CD4-positive, alpha-beta T cell treated with Interleukin-15 for 4 hours (primary cell): Measurements from ENCODE around the gene HIPK2.
"Not testable (repeated sequence)": the region's sequence is repeated elsewhere in the genome, so short reads cannot be mapped to it uniquely, and the experiment has no call there.

Source experiments
- DNase-seq: peaks from one replicate; pipeline ENCODE4 v3.0.0-alpha.2; 2020; ENCODE audit warnings: low spot score

HIPK2 gene

DNA sequence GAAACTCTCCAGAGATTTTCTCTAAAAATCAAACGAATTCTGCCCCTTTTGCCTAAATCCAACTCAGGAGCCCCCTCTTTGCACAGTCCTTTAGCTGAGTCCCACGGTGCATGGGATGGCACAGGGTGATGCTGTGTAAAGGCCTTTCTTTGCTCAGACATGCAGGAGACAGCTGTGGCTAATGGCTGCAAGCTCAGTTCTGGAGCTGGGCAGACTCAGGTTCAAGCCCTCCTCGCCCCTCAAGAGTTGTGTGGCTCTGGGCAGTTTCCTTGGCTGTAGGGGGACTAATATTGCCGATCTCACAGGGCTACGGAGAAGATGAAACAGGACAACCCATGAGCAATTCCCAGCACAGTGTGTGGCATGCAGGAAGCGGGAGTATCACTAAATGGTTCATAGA, 211.7 kb downstream of the HIPK2 start:
- no peak for DNase-seq

DNA sequence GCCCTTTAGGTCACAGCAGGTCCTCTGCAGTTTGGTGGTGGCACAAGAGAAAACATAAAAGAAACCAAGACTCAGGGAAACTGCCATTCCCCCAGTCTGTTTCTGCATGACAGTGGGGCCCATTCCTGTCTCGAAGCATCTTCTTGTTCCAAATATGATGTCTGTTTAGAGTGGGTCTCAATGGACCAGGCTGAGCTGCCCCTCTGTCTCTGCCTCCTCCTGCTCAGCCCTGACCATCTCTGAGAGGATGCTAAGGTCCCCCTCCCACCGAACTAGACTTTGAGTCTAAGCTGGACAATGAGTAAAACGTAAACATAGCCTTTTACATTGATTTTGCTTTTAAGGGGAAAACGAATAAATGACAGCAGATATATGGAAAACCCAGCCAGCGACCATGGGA, 213.9 kb downstream of the HIPK2 start:
- DNase-seq, result no peak

DNA sequence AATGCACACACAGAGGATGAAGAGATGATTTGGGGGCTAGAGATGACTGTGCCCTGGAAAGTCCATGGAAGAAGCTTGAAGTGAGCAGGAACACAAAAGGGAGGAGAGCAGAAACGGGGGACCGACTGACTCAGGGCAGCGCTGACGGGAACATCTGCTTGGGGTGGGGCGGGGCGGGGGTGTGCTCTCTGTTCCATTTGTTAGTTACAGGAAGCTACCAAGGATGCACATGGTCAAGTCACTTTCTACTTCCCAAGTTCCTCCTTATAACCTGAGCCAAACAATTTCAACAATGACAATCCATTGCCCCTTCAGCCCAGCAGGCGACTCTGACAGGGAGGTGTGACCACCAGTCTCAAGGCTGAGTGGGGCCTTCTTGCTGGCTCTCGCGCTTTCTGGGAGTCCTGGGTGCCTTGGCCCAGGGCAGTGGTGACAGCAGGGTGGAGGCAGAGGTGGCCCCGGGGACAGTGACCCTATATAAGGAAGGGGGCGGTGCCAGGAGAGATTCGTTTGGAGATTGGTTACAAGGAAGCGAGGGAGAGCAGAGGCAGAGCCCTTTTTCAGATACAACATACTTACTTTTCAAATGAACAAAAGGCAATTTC, 214.7 kb downstream of the HIPK2 start:
- DNase-seq, result no peak

DNA sequence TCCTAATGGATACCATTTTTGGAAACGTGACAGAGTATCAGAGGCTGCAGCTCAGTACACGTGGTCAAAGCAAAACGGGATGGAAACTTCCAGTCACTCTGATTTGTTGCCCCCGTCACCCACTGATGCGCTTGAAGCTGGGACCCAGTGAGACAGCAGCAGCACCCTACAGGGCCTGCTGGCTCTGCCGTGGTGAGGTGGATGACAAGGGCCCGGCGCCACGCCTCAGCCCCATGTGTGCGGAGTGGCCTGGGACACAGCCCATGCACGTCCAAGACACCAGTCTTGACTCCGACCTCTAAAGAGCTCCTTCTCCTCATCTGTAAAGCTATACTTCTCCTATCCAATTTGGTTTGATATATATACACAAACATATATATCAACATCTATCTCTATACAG, 215.3 kb downstream of the HIPK2 start:
- DNase-seq, result no peak

DNA sequence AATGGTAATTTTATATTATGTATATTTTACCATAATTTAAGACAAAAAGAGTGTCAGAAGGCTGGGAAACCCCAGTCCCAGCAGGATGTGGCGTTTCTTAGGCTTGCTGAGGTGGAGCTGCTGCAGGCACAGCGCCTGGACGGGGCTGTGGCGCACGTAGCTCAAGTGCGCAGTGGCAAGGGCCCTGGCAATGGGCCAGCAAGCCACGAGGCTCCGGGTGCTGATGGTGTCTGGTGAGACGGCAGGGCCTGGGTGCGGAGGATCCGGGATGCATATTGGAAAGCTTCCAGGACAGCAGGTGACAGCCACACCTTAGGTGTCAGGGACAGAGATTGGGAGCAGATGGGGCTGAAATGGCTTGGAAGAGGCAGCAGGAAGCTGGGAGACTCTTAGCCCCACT, 217.1 kb downstream of the HIPK2 start:
- no peak for DNase-seq

DNA sequence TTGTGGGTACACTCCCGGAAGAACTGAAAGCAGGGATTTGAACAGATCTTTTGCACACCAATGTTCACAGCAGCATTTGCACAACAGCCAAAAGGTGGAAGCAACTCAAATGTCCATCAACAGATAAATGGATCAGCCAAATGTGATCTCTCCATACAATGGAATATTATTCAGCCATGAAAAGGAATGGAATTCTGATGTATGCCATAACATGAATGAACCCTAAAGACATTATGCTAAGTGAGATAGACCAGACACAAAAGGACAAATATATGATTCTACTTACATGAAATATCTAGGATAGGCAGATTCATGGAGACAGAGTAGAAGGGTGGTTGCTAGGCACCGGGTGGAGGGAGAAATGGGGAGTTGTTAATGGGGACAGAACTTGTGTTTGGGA, 217.6 kb downstream of the HIPK2 start:
- no peak for DNase-seq

DNA sequence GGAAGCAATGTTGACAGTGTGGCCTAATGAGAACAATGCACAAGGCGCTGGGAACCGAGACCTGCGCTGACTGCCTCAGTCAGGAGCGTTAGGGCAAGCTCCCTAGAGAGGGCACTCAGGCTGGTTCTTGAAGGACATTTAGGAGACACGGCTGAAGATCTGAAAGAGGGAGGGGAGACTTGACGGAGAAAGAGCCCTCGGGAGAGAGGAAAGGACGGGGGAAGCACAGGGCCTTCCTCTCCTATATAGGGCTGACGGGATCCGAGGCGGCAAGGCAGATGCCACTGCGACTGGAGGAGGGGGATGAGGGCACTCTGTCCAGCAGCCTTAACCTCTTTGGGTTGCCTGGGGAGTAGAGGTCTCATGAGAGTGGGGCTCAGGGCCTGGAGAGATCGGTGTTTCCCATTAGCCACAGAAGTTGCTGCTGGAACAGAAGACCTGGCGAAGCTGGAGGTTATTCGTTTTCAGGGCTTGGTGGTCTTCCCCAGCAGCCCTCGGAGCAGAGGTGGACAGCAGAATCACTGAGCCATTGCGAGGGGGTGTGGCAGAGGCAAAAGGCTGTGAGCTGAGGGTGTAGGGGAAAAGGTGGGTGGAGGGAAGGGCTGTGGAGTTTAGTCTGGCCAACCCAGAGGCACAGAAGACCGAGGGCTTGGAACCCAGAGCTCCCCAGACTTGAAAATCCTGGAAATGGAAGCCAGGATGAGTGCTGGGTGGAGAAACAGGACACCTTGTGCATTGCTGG, 218.3 kb downstream of the HIPK2 start:
- DNase-seq, result no peak

DNA sequence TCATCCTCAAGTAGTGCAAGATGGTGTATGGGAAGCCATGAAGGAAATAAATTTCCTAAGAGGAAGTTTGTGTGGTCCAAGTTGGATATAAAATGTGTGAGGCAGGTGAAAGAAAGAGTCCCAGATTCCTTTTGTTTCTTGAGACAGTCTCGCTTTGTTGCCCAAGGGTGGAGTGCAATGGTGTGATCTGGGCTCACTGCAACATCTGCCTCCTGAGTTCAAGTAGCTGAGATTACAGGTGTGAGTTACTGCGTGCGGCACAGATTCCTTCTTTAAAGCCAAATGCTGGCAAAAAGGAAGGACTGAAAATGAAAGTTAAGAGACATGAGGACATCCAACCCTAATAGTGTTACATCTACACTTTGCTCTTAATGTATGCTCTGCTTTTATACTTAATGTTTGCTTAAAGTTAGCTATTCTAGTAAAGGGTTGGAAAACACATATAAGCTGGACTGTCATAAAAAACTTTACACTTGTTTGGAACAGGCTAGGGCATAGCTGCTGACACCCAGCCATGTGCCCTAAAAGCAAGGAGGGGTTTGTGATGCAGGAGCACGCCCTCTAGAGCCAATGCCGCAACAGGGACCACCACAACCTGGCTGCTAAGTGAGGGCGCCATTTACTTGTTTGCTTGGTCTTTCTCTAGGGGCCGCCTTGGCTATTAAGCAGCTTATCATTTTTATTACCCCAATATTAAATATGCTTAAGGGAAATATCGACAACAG, 219.8 kb downstream of the HIPK2 start:
- DNase-seq, result no peak

DNA sequence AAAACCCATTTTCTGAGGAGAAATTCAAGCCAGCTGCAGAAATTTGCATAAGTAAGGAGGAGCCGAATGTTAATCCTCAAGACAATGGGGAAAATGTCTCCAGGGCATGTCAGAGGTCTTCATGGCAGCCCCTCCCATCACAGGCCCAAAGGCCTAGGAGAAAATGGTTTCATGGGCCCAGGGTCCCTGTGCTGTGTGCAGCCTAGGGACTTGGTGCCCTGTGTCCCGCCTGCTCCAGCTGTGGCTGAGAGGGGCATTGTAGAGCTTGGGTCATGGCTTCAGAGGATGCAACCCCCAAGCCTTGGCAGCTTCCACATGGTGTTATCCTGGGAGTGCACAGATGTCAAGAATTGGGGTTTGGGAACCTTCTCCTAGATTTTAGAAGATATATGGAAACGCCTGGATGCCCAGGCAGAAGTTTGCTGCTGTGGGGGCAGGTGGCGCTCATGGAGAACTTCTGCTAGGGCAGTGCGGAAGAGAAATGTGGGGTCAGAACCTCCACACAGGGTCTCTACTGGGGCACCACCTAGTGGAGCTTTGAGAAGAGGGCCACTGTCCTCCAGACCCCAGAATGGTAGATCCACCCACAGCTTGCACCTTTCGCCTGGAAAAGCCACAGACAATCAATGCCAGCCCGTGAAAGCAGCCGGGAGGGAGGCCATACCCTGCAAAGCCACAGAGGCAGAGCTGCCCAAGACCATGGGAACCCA, 223.7 kb downstream of the HIPK2 start:
- DNase-seq, result not testable (repeated sequence)

DNA sequence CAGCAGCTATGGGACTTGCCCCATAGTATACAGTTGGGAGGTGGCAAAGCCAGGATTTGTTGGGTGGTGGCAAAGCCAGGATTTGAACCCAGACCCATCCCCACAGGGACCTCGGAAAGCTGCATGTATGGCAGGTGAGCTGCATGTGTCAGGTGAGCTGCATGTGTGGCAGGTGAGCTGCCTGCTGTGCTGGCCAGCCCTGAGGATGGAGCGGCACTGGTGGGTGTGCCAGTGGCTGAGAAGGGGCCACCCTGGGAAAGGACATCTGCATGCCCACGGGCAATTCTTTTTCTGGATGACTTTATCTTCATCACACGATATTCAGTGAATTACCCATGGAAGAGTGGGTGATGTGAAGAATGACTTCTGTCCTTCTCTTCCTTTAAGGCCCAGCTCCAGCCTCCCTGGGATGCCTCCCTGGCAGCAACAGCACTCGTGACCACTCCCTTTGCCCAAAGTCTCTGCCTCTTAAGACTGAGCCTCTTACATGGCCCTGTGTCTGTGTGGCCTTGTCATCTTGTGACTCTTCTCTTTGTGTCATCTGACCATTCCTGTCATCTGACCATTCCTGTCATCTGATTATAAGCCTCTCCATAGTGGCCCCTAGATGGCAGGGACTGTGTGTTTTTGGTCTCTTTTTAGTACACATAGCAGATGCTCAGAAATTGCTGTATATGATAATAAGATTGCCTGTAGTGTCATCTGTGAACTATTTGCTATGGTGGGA, 229.3 kb downstream of the HIPK2 start:
- no peak for DNase-seq

DNA sequence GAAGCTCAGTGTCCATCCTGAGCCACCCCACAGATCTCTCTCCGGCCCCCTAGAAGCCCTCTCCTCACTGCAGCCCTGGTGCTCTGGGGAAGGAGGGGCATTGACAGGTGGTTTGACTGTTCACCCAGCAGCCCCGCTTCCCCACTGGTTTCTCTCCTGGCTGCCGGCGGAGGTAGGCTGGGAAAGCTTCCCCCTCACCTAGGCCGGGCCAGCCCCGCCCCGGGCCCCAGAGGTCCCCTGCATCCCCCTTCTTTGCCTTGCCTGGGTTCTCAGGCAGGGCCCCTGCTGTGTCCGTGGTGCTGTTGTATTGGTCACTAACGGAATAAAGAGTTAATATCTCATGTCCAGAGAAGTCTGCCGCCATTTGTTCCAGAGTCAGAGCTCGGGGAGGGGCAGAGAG, 233.2 kb downstream of the HIPK2 start:
- no peak for DNase-seq

DNA sequence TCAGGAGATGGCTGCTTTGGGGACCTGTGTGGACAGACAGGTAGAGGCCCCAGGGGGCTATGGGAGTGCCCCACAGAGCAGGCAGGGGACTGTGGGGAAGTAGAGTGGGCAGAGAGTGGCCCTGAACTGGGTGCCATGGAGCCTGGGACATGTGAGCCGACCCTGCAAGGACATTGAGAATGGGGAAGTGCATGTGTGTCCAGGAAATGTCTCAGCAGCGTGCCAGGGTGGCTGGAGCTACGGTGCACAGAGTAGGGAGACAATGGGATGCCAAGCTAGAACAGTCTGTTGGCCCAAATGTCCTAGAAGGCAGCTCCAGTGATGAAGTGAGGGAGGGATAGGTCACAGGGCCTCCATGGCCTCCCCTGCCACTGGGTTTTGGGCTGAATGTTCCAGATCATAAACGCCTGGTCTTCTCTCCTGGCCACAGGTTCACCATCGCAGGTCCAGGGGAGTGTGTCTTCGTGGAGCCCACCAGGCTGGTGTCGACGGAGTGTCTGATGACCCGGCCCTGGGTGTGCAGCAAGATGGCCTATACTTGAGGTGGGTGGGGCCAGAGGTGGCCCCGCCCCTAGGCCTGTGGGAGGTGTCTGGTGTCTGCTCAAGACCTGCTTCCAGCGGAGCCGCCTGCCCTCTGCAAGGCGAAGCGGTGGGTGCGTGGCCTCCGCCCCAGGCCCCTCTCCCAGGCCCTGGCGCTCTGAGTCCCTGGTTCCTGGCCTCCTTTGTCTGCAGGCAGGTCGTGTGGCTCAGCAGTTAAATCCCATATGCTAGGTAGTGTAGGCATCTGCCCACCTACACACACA, 233.8 kb downstream of the HIPK2 start:
- no peak for DNase-seq

DNA sequence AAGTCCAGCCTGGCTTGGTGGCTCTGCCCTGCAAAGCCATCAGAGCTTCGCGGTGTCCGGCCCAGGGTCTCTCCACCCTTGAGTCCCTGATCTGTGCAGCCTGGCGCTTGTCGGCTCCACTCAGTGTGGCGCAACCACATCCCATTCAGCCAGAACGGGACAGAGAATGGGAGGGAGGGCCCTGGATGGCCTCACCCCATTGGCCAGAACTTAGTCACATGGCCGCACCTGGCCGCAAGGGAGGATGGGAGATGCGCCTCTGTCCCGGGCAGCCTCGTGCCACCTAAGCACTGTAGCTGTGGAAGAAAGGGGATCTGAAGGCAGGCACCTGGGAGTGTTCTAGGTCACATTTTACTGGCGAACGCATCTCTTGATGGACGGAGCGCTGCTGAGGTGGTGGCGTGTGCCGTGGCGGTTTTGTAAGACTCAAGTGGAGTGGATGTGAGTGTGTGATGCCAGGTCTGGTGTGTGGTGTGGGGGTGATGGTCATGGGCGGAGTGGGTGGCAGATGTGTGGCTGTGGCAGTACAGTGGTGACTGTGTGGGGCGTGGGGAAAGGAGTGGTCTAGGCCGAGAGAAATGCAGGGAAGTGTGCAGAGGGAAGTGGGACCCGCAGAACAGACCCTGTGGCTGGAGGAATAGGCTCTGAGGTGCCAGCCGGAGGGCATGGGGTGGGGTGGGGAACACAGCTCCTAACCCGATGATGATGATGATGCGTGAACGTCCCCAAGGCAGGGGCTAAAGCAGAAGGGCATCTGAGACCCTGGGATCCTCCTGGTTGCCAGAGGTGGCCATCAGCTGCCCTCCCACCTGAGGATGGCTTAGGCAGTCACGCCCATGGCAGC, 235.3 kb downstream of the HIPK2 start:
- DNase-seq, result no peak

DNA sequence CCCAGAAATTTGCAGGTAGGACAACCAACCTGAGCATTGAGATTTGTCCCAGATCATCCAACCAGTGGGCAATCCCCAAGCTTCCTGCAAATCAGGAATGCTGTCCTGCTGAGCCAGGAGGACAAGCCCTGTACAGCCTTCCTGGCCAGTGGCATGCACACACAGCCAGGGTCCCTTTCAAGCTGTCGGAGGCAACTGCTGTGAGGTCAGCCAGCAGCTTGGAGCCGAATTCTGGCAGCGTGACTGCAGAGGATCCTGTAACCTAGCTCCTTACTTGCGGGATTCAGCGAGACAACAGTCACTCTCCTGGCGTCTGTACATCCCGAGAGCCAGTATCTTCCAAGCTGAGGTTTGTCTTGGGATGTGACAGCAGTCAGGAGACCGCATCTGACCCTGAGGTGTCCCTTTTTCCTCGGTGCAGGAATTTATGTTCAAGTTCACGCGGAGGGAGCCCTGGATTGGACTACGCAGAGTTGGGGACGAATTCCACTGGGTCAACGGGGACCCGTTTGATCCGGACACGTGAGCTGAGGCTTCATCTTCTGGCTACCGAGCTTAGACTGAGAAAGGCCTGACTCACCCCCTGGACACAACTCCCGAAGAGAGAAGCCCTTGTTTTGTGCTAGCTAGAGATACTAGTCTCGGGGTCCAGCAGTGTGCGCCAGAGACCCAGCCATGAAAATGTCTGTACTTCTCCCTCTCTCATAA, 236.0 kb downstream of the HIPK2 start:
- DNase-seq, result no peak

DNA sequence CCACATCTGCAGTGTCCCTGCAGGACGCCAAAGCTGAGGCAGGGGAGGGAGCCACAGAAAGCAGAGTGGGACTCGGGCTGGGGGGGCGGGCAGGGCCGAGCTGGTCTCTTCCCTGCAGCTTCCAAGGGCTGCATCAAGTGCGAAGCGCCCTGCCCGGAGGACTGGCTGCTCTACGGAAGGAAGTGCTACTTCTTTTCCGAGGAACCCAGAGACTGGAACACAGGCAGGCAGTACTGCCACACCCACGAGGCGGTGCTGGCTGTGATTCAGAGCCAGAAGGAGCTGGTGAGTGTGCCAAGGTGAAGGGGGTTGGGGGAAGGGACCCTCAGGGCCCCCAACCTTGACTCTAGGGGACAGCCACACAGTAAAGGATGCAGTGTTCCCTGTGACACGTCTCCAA, 237.6 kb downstream of the HIPK2 start:
- no peak for DNase-seq

DNA sequence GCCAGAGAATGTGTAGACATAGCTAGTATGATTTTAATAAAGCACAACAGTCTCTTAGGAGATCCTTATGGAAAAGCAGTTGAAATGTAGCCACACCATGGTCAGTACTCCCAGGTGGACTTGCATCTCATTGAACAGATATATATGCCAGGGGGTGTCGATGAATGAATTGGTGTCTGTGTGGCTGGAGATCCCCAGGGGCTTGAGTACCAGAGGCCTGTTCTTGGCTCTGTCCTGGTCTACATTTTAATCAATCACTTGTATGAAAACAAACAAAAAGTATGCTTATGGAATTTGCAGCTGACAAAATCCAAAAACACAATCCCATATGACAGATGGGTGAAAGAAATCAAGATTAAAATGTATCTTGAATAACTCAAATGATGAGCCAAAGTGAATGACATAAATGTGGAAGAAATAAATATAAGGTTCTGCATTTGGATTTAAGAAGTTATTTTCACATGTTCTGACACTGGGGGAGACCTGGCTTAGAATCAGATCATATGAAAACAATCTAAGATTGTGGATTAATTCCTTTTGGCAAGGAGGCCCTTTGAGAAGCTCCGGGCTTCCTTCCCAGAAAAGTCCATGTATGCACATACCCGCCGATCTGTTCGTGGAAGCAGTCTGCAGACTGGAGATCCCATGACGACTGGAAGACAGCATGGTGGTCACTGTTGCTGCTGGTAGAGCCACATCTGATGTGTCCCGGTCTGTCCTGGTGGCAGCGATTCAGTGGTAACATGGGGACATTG, 238.7 kb downstream of the HIPK2 start:
- no peak for DNase-seq

DNA sequence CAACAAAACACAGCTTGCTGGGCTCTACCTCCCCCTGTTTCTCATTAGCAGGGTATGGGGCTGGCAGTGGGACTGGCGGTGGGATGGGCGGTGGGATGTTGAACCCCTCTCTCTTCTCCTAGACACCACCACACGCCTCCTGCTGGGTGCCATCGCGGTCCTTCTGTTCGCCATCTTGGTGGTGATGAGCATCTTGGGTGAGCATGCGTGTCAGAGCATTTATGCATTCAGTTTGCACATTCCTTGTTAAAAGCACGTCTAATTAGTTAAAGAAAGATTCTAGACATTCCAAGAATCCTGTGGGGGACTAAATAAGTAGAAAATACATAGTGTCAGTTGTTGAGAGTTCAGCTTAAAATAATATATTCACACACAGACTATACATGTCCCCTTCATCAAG, 241.6 kb downstream of the HIPK2 start:
- no peak for DNase-seq

DNA sequence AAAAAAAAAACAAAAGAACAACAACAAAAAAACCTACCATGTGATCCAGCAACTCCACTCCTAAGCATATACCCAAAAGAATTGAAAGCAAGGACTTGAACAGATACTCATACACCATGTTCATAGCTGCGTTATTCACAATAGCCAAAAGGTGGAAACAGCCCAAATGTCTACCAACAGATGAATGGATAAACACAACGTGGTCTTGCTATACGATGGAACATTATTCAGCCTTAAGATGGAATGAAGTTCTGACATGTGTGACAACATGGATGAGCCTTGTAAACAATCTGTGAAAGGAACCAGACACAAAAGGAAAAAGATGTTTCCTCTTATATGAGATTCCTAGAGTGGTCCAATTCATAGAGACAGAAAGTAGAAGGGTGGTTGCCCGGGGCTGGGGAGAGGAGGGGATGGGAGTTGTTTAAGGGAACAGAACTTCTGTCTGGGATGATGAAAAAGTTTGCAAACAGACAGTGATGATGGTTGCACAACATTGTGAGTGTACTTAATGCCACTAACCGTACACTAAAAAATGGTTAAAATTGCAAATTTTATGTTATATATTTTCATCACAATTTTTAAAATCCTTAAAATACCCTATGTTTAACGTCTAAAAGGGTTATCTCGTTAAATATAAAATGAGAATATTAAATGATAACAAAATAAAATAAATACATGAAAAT, 242.7 kb downstream of the HIPK2 start:
- DNase-seq, result no peak
